ENCODE data around the gene NR1I2. TPM values are rescaled to one million over a fixed set of nuclear protein-coding genes. Genes with fewer than 3 reads are reported as not detected.

The NR1I2 gene
- polyA plus RNA-seq, 1 donor from 2014 or later: 0.53 TPM

GRCh38 chr3:119783255-119783654, 1.4 kb downstream of the NR1I2 start:
- no peak overlapping the region for H3K4me2 ChIP-seq (ENCODE audit: low read length)
- no peak overlapping the region for H3K4me3 ChIP-seq (ENCODE audit: low read length)
- H3K9me3 ChIP-seq (ENCODE audit: low read length): no peaks in the 10 kb centered on the region
- H3K27ac ChIP-seq (ENCODE audit: low read length): no peak overlapping the region
- TF ChIP-seq TAF1 (IDR thresholded peaks at IDR 0.05; ENCODE audit: low read depth) (no peak), MXI1 (conservative IDR thresholded peaks at IDR 0.05; ENCODE audit: poor library complexity, severe bottlenecking) (no peak), EP300 (conservative IDR thresholded peaks at IDR 0.05; ENCODE audit: poor library complexity, severe bottlenecking) (no peak), EZH2 (IDR thresholded peaks at IDR 0.05; ENCODE audit: borderline replicate concordance, insufficient read depth, low read length, poor library complexity, severe bottlenecking) (no peak), RAD21 (conservative IDR thresholded peaks at IDR 0.05) (no peak), SMC3 (conservative IDR thresholded peaks at IDR 0.05; ENCODE audit: poor library complexity) (no peak), CTCF (IDR thresholded peaks at IDR 0.05; ENCODE audit: poor library complexity, severe bottlenecking) (no peak), REST (IDR thresholded peaks at IDR 0.05; ENCODE audit: borderline replicate concordance) (no peak), POLR2AphosphoS5 (IDR thresholded peaks at IDR 0.05) (no peak)
- H3K36me3 ChIP-seq (ENCODE audit: insufficient read depth, low read length): no peaks in the 10 kb centered on the region
- no peaks in the 10 kb centered on the region for H3K27me3 ChIP-seq (ENCODE audit: insufficient read depth, low read depth, low read length)
- no peak overlapping the region for H2AFZ ChIP-seq (ENCODE audit: low read depth, low read length)
- no peaks in the 10 kb centered on the region for H3F3A ChIP-seq (ENCODE audit: insufficient read depth, low read length, poor library complexity, severe bottlenecking)
- no peaks in the 10 kb centered on the region for H3K79me2 ChIP-seq (replicated peaks; ENCODE audit: insufficient read depth, low read length)
- no peak overlapping the region for H3K9ac ChIP-seq (ENCODE audit: low read length)
- no peaks in the 10 kb centered on the region for H4K20me1 ChIP-seq (ENCODE audit: insufficient read depth)
- H3K9me2 ChIP-seq (ENCODE audit: insufficient read depth, low read length): no peaks in the 10 kb centered on the region

- H3K9me3 ChIP-seq (ENCODE audit: low read length): no peaks in the 10 kb centered on the region
- H3K9me2 ChIP-seq (ENCODE audit: insufficient read depth, low read length): no peaks in the 10 kb centered on the region
- no peak overlapping the region for H3K4me2 ChIP-seq (ENCODE audit: low read length)
- no peak overlapping the region for H3K27ac ChIP-seq (ENCODE audit: low read length)
- no peaks in the 10 kb centered on the region for H3K79me2 ChIP-seq (replicated peaks; ENCODE audit: insufficient read depth, low read length)
- H4K20me1 ChIP-seq (ENCODE audit: insufficient read depth): no peaks in the 10 kb centered on the region
- TF ChIP-seq TAF1 (IDR thresholded peaks at IDR 0.05; ENCODE audit: low read depth) (no peak), CTCF (IDR thresholded peaks at IDR 0.05; ENCODE audit: poor library complexity, severe bottlenecking) (no peak), SMC3 (conservative IDR thresholded peaks at IDR 0.05; ENCODE audit: poor library complexity) (no peak), EZH2 (IDR thresholded peaks at IDR 0.05; ENCODE audit: borderline replicate concordance, insufficient read depth, low read length, poor library complexity, severe bottlenecking) (no peak), REST (IDR thresholded peaks at IDR 0.05; ENCODE audit: borderline replicate concordance) (no peak), RAD21 (conservative IDR thresholded peaks at IDR 0.05) (no peak), EP300 (conservative IDR thresholded peaks at IDR 0.05; ENCODE audit: poor library complexity, severe bottlenecking) (no peak), POLR2AphosphoS5 (IDR thresholded peaks at IDR 0.05) (no peak), MXI1 (conservative IDR thresholded peaks at IDR 0.05; ENCODE audit: poor library complexity, severe bottlenecking) (no peak)
- H3F3A ChIP-seq (ENCODE audit: insufficient read depth, low read length, poor library complexity, severe bottlenecking): no peaks in the 10 kb centered on the region
- H3K27me3 ChIP-seq (ENCODE audit: insufficient read depth, low read depth, low read length): no peaks in the 10 kb centered on the region
- H3K4me3 ChIP-seq (ENCODE audit: low read length): no peak overlapping the region
- H2AFZ ChIP-seq (ENCODE audit: low read depth, low read length): no peak overlapping the region
- no peaks in the 10 kb centered on the region for H3K36me3 ChIP-seq (ENCODE audit: insufficient read depth, low read length)
- H3K9ac ChIP-seq (ENCODE audit: low read length): no peak overlapping the region
These were observed 2.0 kb downstream of the NR1I2 start for GRCh38 chr3:119783883-119784282.
